Type B pancreatic cell (in vitro differentiated cells): ENCODE measurements around the gene NTN1. TPM values are rescaled to one million over a fixed set of nuclear protein-coding genes. Genes with fewer than 3 reads are reported as not detected.

Experiments
- DNase-seq: peaks from one replicate; pipeline ENCODE4 v3.0.0; 2021; ENCODE audit warnings: mixed read lengths; ENCODE audit not compliant: unreplicated experiment; ENCODE audit errors: extremely low spot score
- H3K27ac Mint-ChIP-seq: 2 replicates; pipeline ENCODE4 v1.8.0; 2021; ENCODE audit warnings: mild to moderate bottlenecking, mixed read lengths
- H3K27me3 Mint-ChIP-seq: 2 replicates; pipeline ENCODE4 v1.8.0; 2021; ENCODE audit warnings: mixed read lengths
- H3K36me3 Mint-ChIP-seq: 2 replicates; pipeline ENCODE4 v1.8.0; 2021; ENCODE audit warnings: mixed read lengths
- H3K4me1 Mint-ChIP-seq: one replicate; pipeline ENCODE4 v1.8.0; 2021; ENCODE audit warnings: mixed read lengths; ENCODE audit not compliant: unreplicated experiment
- H3K4me3 Mint-ChIP-seq: 2 replicates; pipeline ENCODE4 v1.8.0; 2021; ENCODE audit warnings: mild to moderate bottlenecking, mixed read lengths
- H3K9me3 Mint-ChIP-seq: 2 replicates; pipeline ENCODE4 v1.8.0; 2021; ENCODE audit warnings: mixed read lengths
- total RNA-seq: library from RNA; stranded (reverse); gene quantifications from 2 replicates; pipeline ENCODE4 v1.2.1, GENCODE V29; 2021; ENCODE audit warnings: low replicate concordance
- TF ChIP-seq, protein P1 (sequence below): fragments of 200-600 bp; sonication (generic); conservative IDR thresholded peaks from 2 replicates; pipeline ENCODE4 v1.5.0; 2021; ENCODE audit warnings: antibody characterized with exemption, mild to moderate bottlenecking

Gene NTN1
- total RNA-seq, 1 donor from 2014 or later, result 10.7 TPM

DNA sequence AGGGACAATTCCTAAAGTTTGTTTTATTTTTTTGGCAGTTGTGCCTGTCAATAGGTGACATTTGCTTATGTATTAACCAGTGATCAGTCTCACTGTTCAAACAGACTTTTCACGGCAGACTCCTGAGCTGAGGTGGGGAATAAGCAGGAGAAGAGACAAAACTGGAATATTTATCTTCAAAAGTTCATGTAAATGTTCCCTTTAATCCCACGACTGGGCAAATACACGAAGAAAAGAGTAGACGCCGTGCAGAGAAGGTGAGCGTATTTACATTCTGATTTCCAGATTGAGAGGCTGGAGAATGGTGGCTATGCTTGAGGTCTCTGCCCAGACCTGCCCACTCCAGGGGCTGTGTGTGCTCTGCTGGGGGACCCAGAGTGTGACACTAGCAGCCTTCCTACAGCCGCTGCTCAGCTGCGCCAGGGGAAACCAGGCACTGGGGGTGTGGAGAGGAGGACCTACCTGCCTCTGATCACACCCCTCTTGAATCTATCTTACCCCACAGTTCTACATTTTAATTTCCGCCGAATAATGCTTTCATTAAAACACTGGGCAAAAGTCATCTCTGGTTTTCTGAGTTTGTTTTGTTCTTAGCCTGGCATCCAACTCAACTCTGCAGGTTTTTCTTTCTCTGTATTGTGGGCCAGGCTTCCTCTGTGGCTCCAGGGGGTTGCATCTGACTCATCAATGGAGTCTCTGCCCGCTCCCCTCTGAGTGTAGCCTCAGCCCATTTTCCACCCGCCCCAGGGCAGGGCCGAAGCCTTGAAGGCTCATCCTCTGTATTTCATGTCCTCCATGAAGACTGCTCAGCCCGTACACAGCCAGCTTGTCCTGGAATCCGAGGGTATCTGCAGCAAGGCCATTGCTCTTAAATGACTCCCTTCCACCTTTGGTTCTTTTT, 237.1 kb downstream of the NTN1 start:
- Mint-ChIP-seq H3K9me3 (no peaks in the 10 kb centered on the region), H3K4me1 (peaks cover 37% of the 10 kb centered on the region), H3K27ac (no peak overlapping the region), H3K27me3 (no peaks in the 10 kb centered on the region), H3K4me3 (no peak overlapping the region), H3K36me3 (peaks cover under 1% of the 10 kb centered on the region)
- TF ChIP-seq, protein P1, sequence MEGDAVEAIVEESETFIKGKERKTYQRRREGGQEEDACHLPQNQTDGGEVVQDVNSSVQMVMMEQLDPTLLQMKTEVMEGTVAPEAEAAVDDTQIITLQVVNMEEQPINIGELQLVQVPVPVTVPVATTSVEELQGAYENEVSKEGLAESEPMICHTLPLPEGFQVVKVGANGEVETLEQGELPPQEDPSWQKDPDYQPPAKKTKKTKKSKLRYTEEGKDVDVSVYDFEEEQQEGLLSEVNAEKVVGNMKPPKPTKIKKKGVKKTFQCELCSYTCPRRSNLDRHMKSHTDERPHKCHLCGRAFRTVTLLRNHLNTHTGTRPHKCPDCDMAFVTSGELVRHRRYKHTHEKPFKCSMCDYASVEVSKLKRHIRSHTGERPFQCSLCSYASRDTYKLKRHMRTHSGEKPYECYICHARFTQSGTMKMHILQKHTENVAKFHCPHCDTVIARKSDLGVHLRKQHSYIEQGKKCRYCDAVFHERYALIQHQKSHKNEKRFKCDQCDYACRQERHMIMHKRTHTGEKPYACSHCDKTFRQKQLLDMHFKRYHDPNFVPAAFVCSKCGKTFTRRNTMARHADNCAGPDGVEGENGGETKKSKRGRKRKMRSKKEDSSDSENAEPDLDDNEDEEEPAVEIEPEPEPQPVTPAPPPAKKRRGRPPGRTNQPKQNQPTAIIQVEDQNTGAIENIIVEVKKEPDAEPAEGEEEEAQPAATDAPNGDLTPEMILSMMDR, result no peak
- DNase-seq, result no peak

DNA sequence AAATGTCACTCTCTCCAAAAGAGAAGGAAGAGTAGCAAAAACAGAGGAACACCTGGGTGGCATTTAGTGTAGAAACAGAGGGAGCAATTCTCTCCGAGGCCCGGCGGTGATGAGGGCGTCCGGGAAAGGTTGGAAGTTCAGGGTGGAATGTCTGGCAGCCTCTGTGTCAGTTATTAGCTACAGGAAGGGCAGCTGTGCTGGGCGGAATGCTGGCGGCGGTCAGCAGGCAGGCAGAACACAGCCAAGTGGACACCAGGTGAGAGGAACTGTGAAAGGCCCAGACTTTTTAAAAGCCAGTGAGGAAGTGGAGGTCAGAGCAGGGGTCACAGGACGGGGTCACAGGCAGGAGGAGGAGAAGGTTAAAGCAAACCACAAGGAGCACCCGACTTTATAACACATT, 238.1 kb downstream of the NTN1 start:
- TF ChIP-seq, protein P1, result no peak
- peaks cover 6% of the 10 kb centered on the region for H3K36me3 Mint-ChIP-seq
- H3K27me3 Mint-ChIP-seq, result no peaks in the 10 kb centered on the region
- no peak overlapping the region for H3K4me3 Mint-ChIP-seq
- no peaks in the 10 kb centered on the region for H3K9me3 Mint-ChIP-seq
- DNase-seq, result no peak
- H3K4me1 Mint-ChIP-seq, result peaks cover 37% of the 10 kb centered on the region
- H3K27ac Mint-ChIP-seq, result no peak overlapping the region

DNA sequence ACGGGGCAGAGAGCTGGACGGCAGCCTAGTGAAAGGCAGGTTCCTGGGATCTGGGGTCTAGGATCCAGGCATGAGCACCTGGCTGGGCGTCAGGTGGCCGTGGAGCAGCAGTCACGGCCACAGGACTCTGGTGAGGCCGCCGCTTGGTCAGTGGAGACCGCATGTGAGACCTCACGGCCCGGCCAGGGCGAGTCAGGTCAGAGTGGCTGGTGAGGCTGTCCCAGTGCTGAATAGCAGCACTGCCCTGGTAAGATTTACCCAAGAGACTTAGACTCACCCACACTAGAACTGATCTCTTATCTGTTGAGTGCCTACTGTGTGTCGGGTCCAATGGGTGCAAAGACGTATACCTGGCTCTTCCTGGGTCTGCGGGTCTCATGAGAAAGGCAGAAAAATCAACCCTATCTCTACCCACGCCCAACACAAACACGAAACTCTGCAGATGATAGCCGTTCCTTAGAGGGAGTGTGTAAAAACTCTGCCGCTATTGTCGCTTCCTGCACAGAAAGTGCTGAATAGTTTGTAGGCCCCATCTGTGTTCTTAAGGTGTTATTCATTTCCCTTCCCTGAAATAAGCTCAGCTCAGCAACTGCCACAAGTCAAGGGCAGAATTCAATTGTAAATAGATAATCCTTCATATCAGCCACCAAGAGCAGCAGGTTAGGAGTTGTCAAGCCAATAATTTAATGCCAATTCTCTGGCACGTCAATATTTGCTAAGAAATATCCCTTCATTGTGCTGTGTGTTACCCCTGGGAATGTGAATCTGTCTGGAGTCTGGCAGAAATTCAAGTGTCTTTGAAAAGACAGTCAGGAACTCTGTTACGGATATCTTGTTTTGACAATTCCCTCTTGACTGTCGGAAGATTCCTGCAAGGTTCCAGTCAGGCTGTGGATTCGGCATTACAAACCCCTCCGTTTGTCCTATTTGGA, 240.0 kb downstream of the NTN1 start:
- H3K36me3 Mint-ChIP-seq, result peaks cover 6% of the 10 kb centered on the region
- TF ChIP-seq, protein P1, result no peak
- H3K27ac Mint-ChIP-seq, result no peak overlapping the region
- H3K27me3 Mint-ChIP-seq, result no peaks in the 10 kb centered on the region
- peaks cover 35% of the 10 kb centered on the region for H3K4me1 Mint-ChIP-seq
- H3K4me3 Mint-ChIP-seq, result no peak overlapping the region
- no peak for DNase-seq
- H3K9me3 Mint-ChIP-seq, result no peaks in the 10 kb centered on the region

DNA sequence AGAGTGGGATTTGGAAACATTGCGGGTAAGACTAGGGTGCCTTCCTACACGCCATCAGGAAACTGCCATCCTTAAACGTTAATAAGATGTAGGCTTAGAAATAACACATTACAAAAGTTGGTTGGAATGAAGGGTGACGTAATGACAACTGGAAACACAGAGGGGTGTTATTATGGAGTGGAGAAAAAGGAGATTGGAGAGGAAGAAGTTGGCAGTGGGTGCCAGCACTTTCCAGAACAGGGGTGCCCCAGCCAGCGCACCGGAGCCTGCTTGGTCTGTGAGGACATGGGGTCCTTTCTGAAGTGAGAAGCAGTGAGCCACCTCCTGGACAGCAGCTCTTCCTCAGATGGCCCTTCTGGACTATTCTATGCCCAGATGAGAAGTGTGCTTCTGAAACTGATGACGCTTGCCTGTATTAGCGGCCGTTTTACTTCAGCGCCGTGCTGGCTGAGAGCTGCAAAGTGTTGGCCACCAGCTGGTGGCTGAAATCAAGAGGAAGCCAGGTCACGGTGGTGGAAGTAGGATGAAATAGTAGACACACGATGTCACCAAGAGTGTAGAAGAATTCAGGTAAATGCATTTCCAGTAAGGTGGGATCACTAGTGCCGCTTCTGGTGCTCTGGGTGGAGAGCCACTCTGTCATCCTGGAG, 244.8 kb downstream of the NTN1 start:
- Mint-ChIP-seq H3K27ac (no peak overlapping the region), H3K4me1 (peaks cover 7% of the 10 kb centered on the region), H3K36me3 (peaks cover 6% of the 10 kb centered on the region), H3K9me3 (no peaks in the 10 kb centered on the region), H3K4me3 (no peak overlapping the region), H3K27me3 (no peaks in the 10 kb centered on the region)
- TF ChIP-seq, protein P1, result no peak
- DNase-seq, result no peak

DNA sequence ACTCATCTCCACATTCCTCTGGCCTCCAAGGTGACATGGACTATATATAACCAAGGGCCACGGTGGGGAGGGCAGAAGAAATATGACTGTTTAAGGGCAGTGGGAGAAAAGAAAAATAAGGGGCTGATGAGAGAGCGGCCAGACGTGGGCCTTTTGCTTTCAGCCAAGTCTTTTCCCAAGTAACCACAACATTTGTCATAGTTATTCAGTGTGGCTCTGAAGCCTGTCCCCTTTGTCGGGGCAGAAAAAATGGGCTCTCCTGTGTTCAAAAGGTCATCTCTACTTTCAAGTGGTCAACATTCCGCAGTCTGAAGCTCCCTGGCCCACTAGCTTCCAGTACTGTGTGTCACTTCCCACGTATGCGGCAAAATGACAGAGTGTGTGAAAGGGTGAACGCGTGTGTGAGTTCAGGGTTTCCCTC, 245.4 kb downstream of the NTN1 start:
- H3K9me3 Mint-ChIP-seq, result no peaks in the 10 kb centered on the region
- H3K4me3 Mint-ChIP-seq, result no peak overlapping the region
- no peaks in the 10 kb centered on the region for H3K27me3 Mint-ChIP-seq
- peaks cover 2% of the 10 kb centered on the region for H3K4me1 Mint-ChIP-seq
- DNase-seq, result no peak
- TF ChIP-seq, protein P1, result no peak
- H3K36me3 Mint-ChIP-seq, result peaks cover 6% of the 10 kb centered on the region
- no peak overlapping the region for H3K27ac Mint-ChIP-seq
